OCI-LY7 (cell line): ENCODE results near the gene FZD8. TPM values are rescaled to one million over a fixed set of nuclear protein-coding genes. Genes with fewer than 3 reads are reported as not detected.
"Not testable (repeated sequence)": the region's sequence is repeated elsewhere in the genome, so short reads cannot be mapped to it uniquely, and the experiment has no call there.

ENCODE experiments used
- Bru-seq: library from RNA; stranded (reverse); fragments of 400-500 nt; gene quantifications from one replicate; lab custom pipeline; 2021; lab: Mats Ljungman, UMichigan
- BruChase-seq, 2 experiments: library from RNA; stranded (reverse); fragments of 400-500 nt; gene quantifications; one replicate each; lab custom pipeline; 2021; lab: Mats Ljungman, UMichigan
- BruUV-seq: library from RNA; stranded (reverse); fragments of 400-500 nt; replicated peaks from 2 replicates; lab custom pipeline; 2021; lab: Mats Ljungman, UMichigan
- CTCF ChIA-PET: fragments of 300-600 bp; sonication (Branson Sonifier 250); formaldehyde crosslinking; loops from one replicate; lab custom pipeline; 2022; ENCODE audit warnings: antibody characterized with exemption; ENCODE audit not compliant: unreplicated experiment; lab: Charles Lee
- POLR2A ChIA-PET: fragments of 300-600 bp; sonication (Branson Sonifier 250); formaldehyde crosslinking; loops from one replicate; lab custom pipeline; 2022; ENCODE audit warnings: antibody characterized with exemption; lab: Charles Lee
- DNase-seq: peaks from one replicate; pipeline ENCODE4 v3.0.0-alpha.2; 2015; ENCODE audit warnings: low spot score
- H2AFZ ChIP-seq: fragments of 200-600 bp; sonication (generic), shearing (Covaris generic); 2 replicates; pipeline ENCODE4 v1.6.1; 2014; ENCODE audit warnings: mild to moderate bottlenecking, antibody characterized with exemption, low read length, moderate library complexity
- H3K27ac ChIP-seq: fragments of 200-600 bp; sonication (generic); 2 replicates; pipeline ENCODE4 v1.5.1; 2014; ENCODE audit warnings: mixed run types, low read depth, mild to moderate bottlenecking, moderate library complexity, low read length, inconsistent platforms; ENCODE audit not compliant: poor library complexity, severe bottlenecking
- H3K36me3 ChIP-seq: fragments of 200-600 bp; sonication (generic); 2 replicates; pipeline ENCODE4 v1.6.1; 2014; ENCODE audit warnings: mild to moderate bottlenecking, antibody characterized with exemption, low read length, moderate library complexity, mixed read lengths; ENCODE audit not compliant: insufficient read depth
- H3K4me1 ChIP-seq: fragments of 200-600 bp; sonication (generic); 2 replicates; pipeline ENCODE4 v1.5.1; 2014; ENCODE audit warnings: mild to moderate bottlenecking, low read length; ENCODE audit not compliant: insufficient read depth, poor library complexity, severe bottlenecking
- H3K4me2 ChIP-seq: fragments of 200-600 bp; sonication (generic); 2 replicates; pipeline ENCODE4 v1.6.1; 2014; ENCODE audit warnings: mild to moderate bottlenecking, low read length
- H3K4me3 ChIP-seq: fragments of 200-600 bp; sonication (generic); 2 replicates; pipeline ENCODE4 v1.5.1; 2014; ENCODE audit warnings: mild to moderate bottlenecking, low read depth, low read length; ENCODE audit not compliant: poor library complexity, severe bottlenecking
- H3K79me2 ChIP-seq: fragments of 200-600 bp; sonication (generic); 2 replicates; pipeline ENCODE4 v1.6.1; 2016; ENCODE audit warnings: low read depth, mild to moderate bottlenecking, low read length, moderate library complexity, mixed read lengths; ENCODE audit not compliant: insufficient read depth
- H3K9me2 ChIP-seq: fragments of 200-600 bp; sonication (generic); 2 replicates; pipeline ENCODE4 v1.6.1; 2016; ENCODE audit warnings: mild to moderate bottlenecking, low read length, mixed read lengths; ENCODE audit not compliant: insufficient read depth
- H3K9me3 ChIP-seq: fragments of 200-600 bp; sonication (generic); 2 replicates; pipeline ENCODE4 v1.6.1; 2014; ENCODE audit warnings: mild to moderate bottlenecking, mixed run types, low read length, mixed read lengths
- H4K20me1 ChIP-seq: fragments of 200-600 bp; sonication (generic); 2 replicates; pipeline ENCODE4 v1.6.1; 2014; ENCODE audit warnings: mild to moderate bottlenecking, antibody characterized with exemption, low read length, moderate library complexity, mixed read lengths; ENCODE audit not compliant: insufficient read depth
- CTCF ChIP-seq: fragments of 200-600 bp; sonication (generic); conservative IDR thresholded peaks from 2 replicates; pipeline ENCODE4 v1.5.1; 2014; ENCODE audit warnings: mild to moderate bottlenecking, antibody characterized with exemption, low read length, moderate library complexity, mixed read lengths
- EZH2phosphoT487 ChIP-seq: fragments of 200-600 bp; sonication (generic); IDR thresholded peaks from 2 replicates; pipeline ENCODE4 v1.6.1; 2018; ENCODE audit warnings: low read depth, borderline replicate concordance, mild to moderate bottlenecking, mixed run types, antibody characterized with exemption, low read length, moderate library complexity, mixed read lengths
- intact Hi-C: fragments of 100-400 bp; cut with micrococcal nuclease; formaldehyde crosslinking; loops from one replicate; pipeline ENCODE4 v1.10.0; 2022; ENCODE audit not compliant: unreplicated experiment
- long read RNA-seq: library from polyadenylated mRNA; stranded (forward); transcript quantifications from one replicate; pipeline ENCODE4 v2.0.0, GENCODE V29; 2022
- total RNA-seq, 2 experiments: library from RNA; depleted of rRNA in 1 of 2; stranded (reverse); fragments of >200 nt in 1 of 2; shearing (Covaris generic) in 1 of 2; gene quantifications; 2 replicates each; pipeline ENCODE4 v1.2.3, GENCODE V29; 2014 to 2022

Gene FZD8
- total RNA-seq (2014; rRNA removed; shearing (Covaris generic)) (4.7 and 4.9 TPM in 2 replicates), total RNA-seq (2022) (3.9 and 4.2 TPM in 2 replicates), Bru-seq, nascent RNA (percentile 32 among the genes with signal in this experiment), BruChase-seq, experiment 1, labeled RNA remaining after a 6-hour chase (percentile 25 among the genes with signal in this experiment), BruChase-seq, experiment 2, labeled RNA remaining after a 2-hour chase (percentile 41 among the genes with signal in this experiment)
- long read RNA-seq: 0 reads

GRCh38 chr10:35642035-35642792 is at the start of gene FZD8:
Gene FZD8 (minus strand): TSS chr10:35642296. CDS start chr10:35641429, 867 bp downstream.
- no TSS peak for BruUV-seq
- H3K4me2 ChIP-seq: peak within 1 kb of the TSS; percentile 99
- POLR2A ChIA-PET: no interaction called here
- peak; percentile 67 for TF ChIP-seq CTCF
- no peak for TF ChIP-seq EZH2phosphoT487
- peaks cover 17% of the 10 kb centered on the region for H3K4me1 ChIP-seq
- H3K79me2 ChIP-seq: no peaks in the 10 kb centered on the region
- CTCF ChIA-PET: no interaction called here
- no peaks in the 10 kb centered on the region for H4K20me1 ChIP-seq
- no peaks in the 10 kb centered on the region for H3K9me3 ChIP-seq
- H3K4me3 ChIP-seq: peak within 1 kb of the TSS; percentile 81
- H3K27ac ChIP-seq: no peak within 1 kb of the TSS
- DNase-seq: peak; percentile 90
- no peaks in the 10 kb centered on the region for H3K36me3 ChIP-seq
- H3K9me2 ChIP-seq: no peaks in the 10 kb centered on the region
- intact Hi-C loops: loop anchor here (5.0 to 10.0 kb wide), 2 partner anchors 520 to 893 kb away; no protein-coding TSS in a partner anchor
- H2AFZ ChIP-seq: peak within 1 kb of the TSS; percentile 86

- Histone ChIP-seq H3K4me1 (no peaks in the 10 kb centered on the region), H3K4me3 (no peak overlapping the region), H4K20me1 (no peaks in the 10 kb centered on the region), H3K36me3 (no peaks in the 10 kb centered on the region), H3K79me2 (no peaks in the 10 kb centered on the region), H3K4me2 (no peak overlapping the region), H2AFZ (no peak overlapping the region), H3K9me2 (no peaks in the 10 kb centered on the region), H3K27ac (no peak overlapping the region), H3K9me3 (no peaks in the 10 kb centered on the region)
- BruUV-seq: no TSS peak
- POLR2A ChIA-PET: no interaction called here
- TF ChIP-seq EZH2phosphoT487: no peak
- CTCF ChIA-PET: no interaction called here
- intact Hi-C loops: no loop called here
- DNase-seq: no peak
These were observed 49.6 kb upstream of the FZD8 start for GRCh38 chr10:35691522-35692236.

GRCh38 chr10:35690534-35690933 is 48.4 kb upstream of the FZD8 start:
- ChIA-PET CTCF (no interaction called here), POLR2A (no interaction called here)
- Histone ChIP-seq H3K27ac (no peak overlapping the region), H3K9me3 (no peaks in the 10 kb centered on the region), H3K4me3 (no peak overlapping the region), H3K79me2 (no peaks in the 10 kb centered on the region), H3K36me3 (no peaks in the 10 kb centered on the region), H3K4me2 (no peak overlapping the region), H4K20me1 (no peaks in the 10 kb centered on the region), H3K4me1 (no peaks in the 10 kb centered on the region), H3K9me2 (no peaks in the 10 kb centered on the region), H2AFZ (no peak overlapping the region)
- TF ChIP-seq CTCF: no peak
- no peak for TF ChIP-seq EZH2phosphoT487
- DNase-seq: no peak
- intact Hi-C loops: no loop called here
- BruUV-seq: no TSS peak

GRCh38 chr10:35685858-35686257 is 43.8 kb upstream of the FZD8 start:
- CTCF ChIA-PET, DNase-seq, H3K4me3 ChIP-seq, H3K4me1 ChIP-seq, H3K4me2 ChIP-seq, H3K9me2 ChIP-seq, intact Hi-C loops, H3K27ac ChIP-seq, H3K79me2 ChIP-seq, H3K9me3 ChIP-seq, H3K36me3 ChIP-seq, BruUV-seq, H2AFZ ChIP-seq, H4K20me1 ChIP-seq: not testable (repeated sequence)
- POLR2A ChIA-PET: interaction anchor here (0.9 kb wide), 1 partner anchor 17 kb away, joined by 3 read pairs; no protein-coding TSS in a partner anchor
